HEK293T (cell line): Measurements from ENCODE around the gene AGBL4.

Experiments used
- BHLHE40 ChIP-seq: fragments of 450-650 bp; IDR thresholded peaks from 2 replicates; pipeline ENCODE4 v1.6.1; 2016; ENCODE audit warnings: mild to moderate bottlenecking, moderate library complexity, borderline replicate concordance
- FOXA1 ChIP-seq: fragments of 450-650 bp; IDR thresholded peaks from 2 replicates; pipeline ENCODE4 v1.6.1; 2016; ENCODE audit warnings: mild to moderate bottlenecking
- FOXM1 ChIP-seq: fragments of 450-650 bp; IDR thresholded peaks from 2 replicates; pipeline ENCODE4 v1.6.1; 2017; ENCODE audit warnings: mild to moderate bottlenecking, borderline replicate concordance
- L3MBTL2 ChIP-seq: fragments of 450-650 bp; conservative IDR thresholded peaks from 2 replicates; pipeline ENCODE4 v1.6.1; 2016; ENCODE audit warnings: mild to moderate bottlenecking
- LEF1 ChIP-seq: fragments of 450-650 bp; IDR thresholded peaks from 2 replicates; pipeline ENCODE4 v1.6.1; 2017; ENCODE audit warnings: mild to moderate bottlenecking, borderline replicate concordance
- SP1 ChIP-seq: fragments of 450-650 bp; IDR thresholded peaks from 2 replicates; pipeline ENCODE4 v1.6.1; 2017
- TARDBP ChIP-seq: fragments of 450-650 bp; IDR thresholded peaks from 2 replicates; pipeline ENCODE4 v1.6.1; 2016

- no peak for TF ChIP-seq LEF1
- TF ChIP-seq SP1: no peak
- no peak for TF ChIP-seq TARDBP
- no peak for TF ChIP-seq L3MBTL2
- TF ChIP-seq BHLHE40: no peak
- no peak for TF ChIP-seq FOXM1
- no peak for TF ChIP-seq FOXA1
Measured at GRCh38 chr1:48530727-48531351, 1492.9 kb downstream of the AGBL4 start.
